GM21737 (cell line): Measurements from ENCODE around the gene DOCK4.

Experiments used
- ATAC-seq: cut with Tn5 transposase; IDR thresholded peaks from one replicate; pipeline ENCODE4 v1.9.1; 2021; ENCODE audit warnings: mild to moderate bottlenecking, moderate library complexity; ENCODE audit not compliant: unreplicated experiment

The DOCK4 gene

GRCh38 chr7:112162142-112162766, 43.9 kb downstream of the DOCK4 start:
- ATAC-seq, result no peak

GRCh38 chr7:112161253-112162141, 44.7 kb downstream of the DOCK4 start:
- no peak for ATAC-seq

GRCh38 chr7:112160771-112161150, 45.4 kb downstream of the DOCK4 start:
- no peak for ATAC-seq

- ATAC-seq, result no peak
Measured at GRCh38 chr7:112160130-112160770, 45.9 kb downstream of the DOCK4 start.

- no peak for ATAC-seq
Measured at GRCh38 chr7:112159351-112159750, 46.8 kb downstream of the DOCK4 start.

GRCh38 chr7:112157072-112157471, 49.1 kb downstream of the DOCK4 start:
- no peak for ATAC-seq

- no peak for ATAC-seq
Measured at GRCh38 chr7:112156412-112156811, 49.8 kb downstream of the DOCK4 start.

- ATAC-seq, result no peak
Measured at GRCh38 chr7:112154690-112155089, 51.5 kb downstream of the DOCK4 start.

GRCh38 chr7:112152186-112152585, 54.0 kb downstream of the DOCK4 start:
- no peak for ATAC-seq

GRCh38 chr7:112150823-112151641, 55.2 kb downstream of the DOCK4 start:
- ATAC-seq, result no peak

- ATAC-seq, result no peak
Measured at GRCh38 chr7:112149734-112150133, 56.5 kb downstream of the DOCK4 start.

GRCh38 chr7:112147793-112148361, 58.3 kb downstream of the DOCK4 start:
- no peak for ATAC-seq

- ATAC-seq, result no peak
Measured at GRCh38 chr7:112145206-112145605, 61.0 kb downstream of the DOCK4 start.

- ATAC-seq, result no peak
Measured at GRCh38 chr7:112144284-112145059, 61.7 kb downstream of the DOCK4 start.

- ATAC-seq, result no peak
Measured at GRCh38 chr7:112143582-112143981, 62.6 kb downstream of the DOCK4 start.

GRCh38 chr7:112143136-112143535, 63.1 kb downstream of the DOCK4 start:
- ATAC-seq, result no peak

GRCh38 chr7:112140600-112140999, 65.6 kb downstream of the DOCK4 start:
- no peak for ATAC-seq

GRCh38 chr7:112138938-112139337, 67.3 kb downstream of the DOCK4 start:
- ATAC-seq, result no peak

GRCh38 chr7:112138325-112138852, 67.8 kb downstream of the DOCK4 start:
- no peak for ATAC-seq
